H1 (cell line): ENCODE results near the gene FHIT. TPM values are rescaled to one million over a fixed set of nuclear protein-coding genes. Genes with fewer than 3 reads are reported as not detected.

ENCODE experiments used
- ATF3 ChIP-seq: IDR thresholded peaks from 2 replicates; pipeline ENCODE4 v1.6.1; 2011; ENCODE audit warnings: low read depth, mild to moderate bottlenecking, low read length; ENCODE audit not compliant: insufficient read depth
- SIX5 ChIP-seq: IDR thresholded peaks from 2 replicates; pipeline ENCODE4 v1.6.1; 2011; ENCODE audit warnings: mild to moderate bottlenecking, low read depth, low read length
- TCF12 ChIP-seq: IDR thresholded peaks from 2 replicates; pipeline ENCODE4 v1.6.1; 2011; ENCODE audit warnings: low read depth, mild to moderate bottlenecking, low read length
- polyA plus RNA-seq, 7 experiments: library from polyadenylated mRNA; depleted of rRNA in 3 of 7; stranded (reverse) in 5 of 7; unstranded in 2 of 7; fragments of >200 nt in 5 of 7; fragments of 200-250 nt in 2 of 7; gene quantifications; 1 replicate in 5 of 7; 2 replicates in 1 of 7; 4 replicates in 1 of 7; pipeline versions ENCODE4 v1.2.1 to v1.2.3, GENCODE V29; 2011 to 2013; ENCODE audit warnings: missing spikeins in 2 of 7, mixed read lengths in 2 of 7
- total RNA-seq: library from RNA; stranded (reverse); fragmentation: NEBNext Ultra II Directional; extraction: Animal tissue kit (Norgen Biotek cat#: 25700); gene quantifications from 2 replicates; pipeline ENCODE4 v1.2.1, GENCODE V29; 2021

Gene FHIT
- total and polyA plus RNA-seq, 2 of the 8 experiments (the other 6 are each of a cell fraction or from before 2014, with no cell fraction given) = 1.2 to 3.2 TPM

GRCh38 chr3:60160111-60160821, 1091.0 kb downstream of the FHIT start (continued):
- TF ChIP-seq ATF3 = no peak
- TF ChIP-seq SIX5 = no peak
- no peak for TF ChIP-seq TCF12
